GM19468 (cell line): Measurements from ENCODE around the gene GARIN3.
A peak's percentile ranks its signal among the peaks of the same experiment; 100 is the strongest.

Experiments
- ATAC-seq: cut with Tn5 transposase; IDR thresholded peaks from one replicate; pipeline ENCODE4 v1.9.1; 2021; ENCODE audit warnings: mild to moderate bottlenecking, moderate library complexity, moderate number of reproducible peaks; ENCODE audit not compliant: unreplicated experiment; ENCODE audit errors: extremely low read depth

Gene GARIN3

DNA sequence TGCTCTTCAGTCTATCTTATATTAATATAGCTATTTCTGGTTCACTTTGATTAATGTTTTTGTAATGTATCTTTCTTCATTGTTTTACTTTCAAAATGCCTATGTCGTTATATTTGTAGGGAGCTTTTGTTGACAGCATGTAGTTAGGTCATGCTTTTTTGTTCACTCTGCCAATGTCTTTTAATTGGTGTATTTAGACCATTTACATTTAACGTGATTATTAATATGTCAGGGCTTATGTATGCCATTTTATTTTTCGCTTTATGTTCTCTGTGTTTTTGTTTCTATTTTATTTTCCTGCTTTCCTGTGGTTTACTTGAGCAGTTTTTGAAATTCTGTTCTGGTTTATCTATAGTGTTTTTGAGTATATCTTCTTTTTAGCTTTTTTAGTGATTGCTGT lies 10.8 kb downstream of the GARIN3 start:
- ATAC-seq, result no peak

DNA sequence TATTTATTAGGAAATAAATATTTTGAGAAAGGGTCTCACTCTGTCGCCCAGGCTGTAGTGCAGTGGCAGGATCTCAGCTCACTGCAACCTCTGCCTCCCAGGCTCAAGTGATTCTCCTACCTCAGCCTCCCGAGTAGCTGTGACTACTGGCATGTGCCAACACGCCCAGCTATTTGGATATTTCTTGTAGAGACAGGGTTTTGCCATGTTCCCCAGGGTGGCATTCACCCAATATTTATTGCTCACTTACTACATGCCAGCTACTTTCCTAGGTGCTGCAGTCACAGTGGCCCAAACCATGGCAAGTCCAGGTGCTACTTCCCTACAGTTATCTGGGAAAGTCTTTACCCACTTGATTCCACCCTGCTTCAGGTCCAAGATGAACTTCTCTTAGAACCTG lies 15.1 kb downstream of the GARIN3 start:
- no peak for ATAC-seq

- peak; percentile 58 for ATAC-seq
These were observed 17.1 kb downstream of the GARIN3 start for GRCh38 chr5:157148734-157149615.

DNA sequence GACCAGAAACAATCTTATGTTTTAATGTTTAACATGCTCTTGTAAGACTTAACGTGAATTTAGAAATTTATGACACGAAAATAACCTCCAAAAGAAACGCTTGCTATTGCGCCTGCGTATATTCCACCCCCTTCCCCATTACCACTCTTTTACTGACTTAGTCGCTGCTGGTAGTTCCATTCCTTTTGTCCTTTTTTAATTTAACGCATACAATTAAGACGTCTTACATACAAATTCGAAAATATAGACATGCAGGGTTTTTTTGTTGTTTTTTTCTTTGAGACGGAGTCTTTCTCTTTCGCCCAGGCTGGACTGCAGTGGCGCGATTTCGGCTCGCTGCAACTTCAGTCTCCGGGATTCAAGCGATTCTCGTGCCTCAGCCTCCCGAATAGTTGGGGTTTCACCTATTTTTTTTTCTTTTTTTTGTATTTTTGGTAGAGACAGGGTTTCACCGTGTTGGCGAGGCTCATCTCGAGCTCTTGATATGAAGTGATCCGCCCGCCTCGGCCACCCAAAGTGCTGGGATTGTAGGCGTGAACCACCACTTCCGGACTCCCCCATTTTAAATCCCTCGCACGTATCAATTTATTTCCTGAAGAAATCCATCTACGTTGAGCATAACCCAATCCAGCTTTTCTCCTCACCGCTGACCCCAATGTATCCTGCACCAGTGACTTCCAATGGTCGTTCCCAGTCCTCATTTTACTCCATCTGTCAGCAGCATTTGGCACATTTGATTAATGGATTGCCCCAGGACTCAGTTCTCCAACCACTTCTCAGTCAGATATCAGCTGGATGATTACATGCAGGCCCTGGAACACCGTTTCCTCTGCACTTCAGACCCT lies 22.7 kb downstream of the GARIN3 start:
- peak; percentile 5 for ATAC-seq

- peak; percentile 99 for ATAC-seq
These were observed 23.5 kb downstream of the GARIN3 start, which contains the start of gene MED7 for GRCh38 chr5:157142317-157143126. Gene MED7, minus strand, starts transcription at chr5:157142865. Its CDS starts 3,434 bp downstream, at chr5:157139431.

DNA sequence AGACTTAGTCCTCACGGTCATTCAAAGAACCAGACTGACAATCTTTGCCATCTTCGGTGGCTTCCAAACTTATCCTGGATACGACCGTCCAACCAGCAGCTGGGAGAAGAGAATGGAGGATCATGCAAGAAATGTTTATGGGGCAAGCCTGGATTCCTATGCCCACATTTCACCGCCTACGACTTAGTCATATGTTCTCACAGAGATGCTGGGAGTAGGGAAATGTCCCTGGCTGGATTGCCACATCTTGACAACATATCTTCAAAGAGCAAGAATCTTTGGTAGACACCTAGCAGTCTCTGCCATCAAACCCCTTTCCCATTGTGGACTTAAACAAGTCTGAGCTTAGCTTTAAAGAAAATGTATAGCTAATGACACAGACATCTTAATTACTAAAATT lies 28.4 kb downstream of the GARIN3 start:
- ATAC-seq, result no peak

DNA sequence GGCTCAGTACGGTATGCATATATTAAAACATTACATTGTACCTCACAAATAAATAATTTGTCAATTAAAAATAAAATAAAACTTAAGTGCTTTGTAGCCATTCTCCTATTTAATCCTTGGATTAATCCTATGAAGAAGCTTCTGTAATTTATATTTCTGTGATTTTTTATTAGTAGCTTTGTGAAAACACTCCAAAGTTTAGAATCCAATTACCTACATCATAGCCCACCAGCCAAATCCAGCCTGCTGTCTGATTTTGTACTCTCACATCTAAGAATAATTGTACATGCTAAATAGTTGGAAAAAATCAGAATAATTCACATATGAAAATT lies 33.8 kb downstream of the GARIN3 start:
- no peak for ATAC-seq

DNA sequence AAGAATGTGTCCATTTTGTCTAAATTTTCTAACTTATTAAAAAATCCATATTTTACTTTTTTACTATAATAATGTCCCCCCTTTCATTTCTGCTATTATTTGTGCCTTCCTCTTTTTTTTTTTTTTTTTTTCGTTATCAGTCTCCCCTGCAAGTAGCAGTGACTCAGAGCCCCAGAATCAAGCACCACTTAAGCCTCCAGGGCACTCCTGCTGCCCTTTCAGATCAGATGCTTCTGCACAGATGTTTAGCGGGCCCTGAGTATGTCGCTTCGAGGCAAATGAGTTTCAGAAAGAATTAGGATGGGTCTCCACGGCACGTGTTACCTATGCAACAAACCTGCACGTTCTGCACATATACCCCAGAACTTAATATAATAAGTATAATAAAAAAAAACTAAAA lies 35.1 kb downstream of the GARIN3 start:
- ATAC-seq, result no peak

DNA sequence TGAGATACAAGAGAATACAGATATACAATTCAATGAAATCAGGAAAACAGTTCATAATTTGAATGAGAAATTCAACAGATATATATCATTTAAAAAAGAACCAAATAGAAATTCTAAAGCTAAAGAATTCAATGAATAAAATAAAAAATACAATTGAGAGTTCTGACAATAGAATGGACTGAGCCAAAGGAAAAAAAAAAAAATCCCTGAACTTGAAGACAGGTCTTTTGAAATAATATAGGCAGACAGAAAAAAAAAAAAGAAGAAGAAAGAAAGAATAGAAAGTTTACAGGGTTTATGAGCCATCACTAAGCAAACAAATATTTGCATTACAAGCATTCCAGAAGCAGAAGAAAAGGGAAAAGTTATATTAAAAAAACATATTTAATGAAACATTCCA lies 44.4 kb downstream of the GARIN3 start:
- ATAC-seq, result no peak

GRCh38 chr5:157120102-157120501 lies 46.0 kb downstream of the GARIN3 start:
- no peak for ATAC-seq

DNA sequence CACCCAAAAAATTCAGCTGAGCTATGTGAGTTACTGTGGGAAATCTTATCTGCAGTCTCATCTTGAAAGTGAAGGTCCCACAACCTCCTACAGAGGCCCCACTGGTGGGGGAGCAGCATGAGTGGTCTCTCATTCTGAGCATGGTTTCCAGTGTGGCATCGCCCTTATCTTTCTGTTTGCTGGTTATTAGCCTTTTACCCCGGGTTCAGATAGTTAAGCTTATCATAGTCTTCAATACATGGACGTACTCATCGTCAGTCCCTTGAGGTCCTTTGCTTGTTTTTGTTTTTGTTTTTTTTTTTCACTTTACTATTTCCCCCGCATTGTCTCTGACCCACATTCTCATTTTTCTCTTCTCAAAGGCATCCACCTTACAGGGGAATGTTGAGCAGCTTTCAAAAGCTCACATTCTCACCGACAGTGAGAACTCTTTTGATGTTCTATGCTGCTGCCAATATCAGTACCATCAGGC lies 49.5 kb downstream of the GARIN3 start:
- ATAC-seq, result peak; percentile 78

GRCh38 chr5:157115502-157115901 lies 50.6 kb downstream of the GARIN3 start:
- no peak for ATAC-seq

DNA sequence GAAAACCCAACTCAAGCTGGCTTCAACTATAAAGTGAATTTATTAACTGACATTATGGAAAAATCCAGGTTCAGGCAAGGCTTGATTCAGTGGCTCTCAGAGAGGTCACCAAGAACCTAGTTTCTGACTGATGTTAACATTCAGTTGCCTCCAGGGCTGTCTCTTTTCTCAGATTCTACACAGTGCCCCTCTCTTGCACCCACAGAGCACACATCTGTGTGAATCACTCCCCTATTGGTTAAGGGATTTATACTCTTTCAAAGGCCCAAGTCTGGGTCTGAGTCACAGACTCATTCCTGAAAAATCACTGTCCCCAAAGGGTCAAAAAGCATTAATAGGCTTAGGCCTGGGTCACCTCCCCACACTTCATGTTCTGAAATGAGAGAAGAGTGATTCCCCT lies 51.1 kb downstream of the GARIN3 start:
- no peak for ATAC-seq

- ATAC-seq, result no peak
These were observed 53.1 kb downstream of the GARIN3 start for GRCh38 chr5:157113002-157113401.
